HUES48 (cell line): ENCODE data around the gene ARHGAP22.

Experiments used
- H3K27ac ChIP-seq: one replicate; pipeline ENCODE4 v1.7.0; 2013; ENCODE audit warnings: low read depth, low read length, inconsistent platforms
- H3K27me3 ChIP-seq: 2 replicates; pipeline ENCODE4 v1.6.1; 2013; ENCODE audit warnings: mild to moderate bottlenecking, low read length; ENCODE audit not compliant: control insufficient read depth, insufficient read depth
- H3K36me3 ChIP-seq: 2 replicates; pipeline ENCODE4 v1.6.1; 2013; ENCODE audit warnings: low read length; ENCODE audit not compliant: control insufficient read depth, insufficient read depth
- H3K4me1 ChIP-seq: 2 replicates; pipeline ENCODE4 v1.6.1; 2013; ENCODE audit warnings: mild to moderate bottlenecking, low read length; ENCODE audit not compliant: control insufficient read depth, insufficient read depth
- H3K4me3 ChIP-seq: 2 replicates; pipeline ENCODE4 v1.5.1; 2013; ENCODE audit warnings: mild to moderate bottlenecking, low read depth, low read length
- H3K9ac ChIP-seq: 2 replicates; pipeline ENCODE4 v1.6.1; 2013; ENCODE audit warnings: mild to moderate bottlenecking, low read depth, low read length, moderate library complexity
- H3K9me3 ChIP-seq: 2 replicates; pipeline ENCODE4 v1.6.1; 2013; ENCODE audit warnings: low read length; ENCODE audit not compliant: control insufficient read depth, insufficient read depth

Gene ARHGAP22

GRCh38 chr10:48605786-48606529 is 1.1 kb upstream of the ARHGAP22 start:
- no peak overlapping the region for H3K4me3 ChIP-seq
- peaks cover 29% of the 10 kb centered on the region for H3K27me3 ChIP-seq
- peaks cover 17% of the 10 kb centered on the region; the same call in 1 of the 2 replicates for H3K4me1 ChIP-seq
- H3K27ac ChIP-seq = no peak overlapping the region
- no peaks in the 10 kb centered on the region for H3K9me3 ChIP-seq
- H3K9ac ChIP-seq = no peak overlapping the region
- no peaks in the 10 kb centered on the region for H3K36me3 ChIP-seq

- Histone ChIP-seq H3K9ac (no peak overlapping the region), H3K9me3 (no peaks in the 10 kb centered on the region), H3K27ac (no peak overlapping the region), H3K4me1 (peaks cover 21% of the 10 kb centered on the region; the same call in 1 of the 2 replicates), H3K27me3 (peaks cover 29% of the 10 kb centered on the region), H3K36me3 (no peaks in the 10 kb centered on the region), H3K4me3 (peak overlapping the region; percentile 56)
These were observed 558 bp downstream of the ARHGAP22 start for GRCh38 chr10:48604039-48604990.

- no peaks in the 10 kb centered on the region for H3K36me3 ChIP-seq
- H3K27ac ChIP-seq = no peak overlapping the region
- H3K4me3 ChIP-seq = no peak overlapping the region
- peaks cover 29% of the 10 kb centered on the region for H3K27me3 ChIP-seq
- no peak overlapping the region for H3K9ac ChIP-seq
- no peaks in the 10 kb centered on the region for H3K9me3 ChIP-seq
- peaks cover 21% of the 10 kb centered on the region; the same call in 1 of the 2 replicates for H3K4me1 ChIP-seq
These were observed 1.3 kb downstream of the ARHGAP22 start for GRCh38 chr10:48603421-48604038.

GRCh38 chr10:48602401-48603135 is 2.3 kb downstream of the ARHGAP22 start:
- Histone ChIP-seq H3K4me1 (peaks cover 16% of the 10 kb centered on the region; the same call in 1 of the 2 replicates), H3K27me3 (peaks cover 29% of the 10 kb centered on the region), H3K4me3 (no peak overlapping the region), H3K36me3 (no peaks in the 10 kb centered on the region), H3K27ac (no peak overlapping the region), H3K9ac (no peak overlapping the region), H3K9me3 (no peaks in the 10 kb centered on the region)

GRCh38 chr10:48601789-48602188 is 3.1 kb downstream of the ARHGAP22 start:
- Histone ChIP-seq H3K4me3 (no peak overlapping the region), H3K4me1 (peaks cover 15% of the 10 kb centered on the region; the same call in 1 of the 2 replicates), H3K9ac (no peak overlapping the region), H3K9me3 (no peaks in the 10 kb centered on the region), H3K27ac (no peak overlapping the region), H3K27me3 (peaks cover 28% of the 10 kb centered on the region), H3K36me3 (no peaks in the 10 kb centered on the region)

- Histone ChIP-seq H3K9me3 (no peaks in the 10 kb centered on the region), H3K4me3 (no peak overlapping the region), H3K27ac (no peak overlapping the region), H3K36me3 (no peaks in the 10 kb centered on the region), H3K27me3 (peaks cover 19% of the 10 kb centered on the region), H3K9ac (no peak overlapping the region; the same call in 1 of the 2 replicates), H3K4me1 (peaks cover 19% of the 10 kb centered on the region)
These were observed 4.0 kb downstream of the ARHGAP22 start for GRCh38 chr10:48600645-48601505.

GRCh38 chr10:48599830-48600134 is 5.1 kb downstream of the ARHGAP22 start:
- Histone ChIP-seq H3K4me1 (peaks cover 24% of the 10 kb centered on the region), H3K4me3 (no peak overlapping the region), H3K36me3 (no peaks in the 10 kb centered on the region), H3K9ac (no peak overlapping the region), H3K27me3 (peaks cover 11% of the 10 kb centered on the region), H3K9me3 (no peaks in the 10 kb centered on the region), H3K27ac (no peak overlapping the region)

- Histone ChIP-seq H3K4me1 (peaks cover 25% of the 10 kb centered on the region), H3K9me3 (no peaks in the 10 kb centered on the region), H3K27me3 (peaks cover 5% of the 10 kb centered on the region; the same call in 1 of the 2 replicates), H3K27ac (no peak overlapping the region), H3K9ac (no peak overlapping the region), H3K4me3 (no peak overlapping the region), H3K36me3 (no peaks in the 10 kb centered on the region)
These were observed 5.7 kb downstream of the ARHGAP22 start for GRCh38 chr10:48598936-48599829.

GRCh38 chr10:48598243-48598935 is 6.5 kb downstream of the ARHGAP22 start:
- Histone ChIP-seq H3K4me1 (peaks cover 23% of the 10 kb centered on the region), H3K36me3 (no peaks in the 10 kb centered on the region), H3K27ac (no peak overlapping the region), H3K4me3 (no peak overlapping the region), H3K9ac (no peak overlapping the region), H3K9me3 (no peaks in the 10 kb centered on the region), H3K27me3 (no peaks in the 10 kb centered on the region; the same call in 1 of the 2 replicates)
